ENCODE measurements around the gene SH3GLB1. TPM values are rescaled to one million over a fixed set of nuclear protein-coding genes. Genes with fewer than 3 reads are reported as not detected.

SH3GLB1 gene
- total RNA-seq, 1 experiment from 2014 or later = 42.4 TPM

DNA sequence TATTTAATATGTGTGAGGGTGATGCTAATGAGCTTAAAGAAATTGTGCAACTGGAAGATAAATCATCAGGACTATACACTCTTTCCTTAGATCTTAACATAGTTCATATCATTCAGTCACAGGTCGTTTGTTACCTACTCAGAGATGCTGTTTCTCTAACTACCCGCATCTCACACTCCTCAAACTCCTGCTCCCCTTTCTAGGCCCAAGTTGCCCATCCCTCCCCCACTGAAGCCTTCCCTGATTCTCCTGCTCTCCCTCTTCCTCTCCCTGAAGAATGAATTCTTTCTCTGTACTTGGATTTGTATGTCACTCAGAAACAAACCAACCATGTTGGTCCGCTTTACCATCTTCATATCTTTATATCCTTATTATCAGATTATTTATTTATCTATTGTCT lies 9.1 kb downstream of the SH3GLB1 start:
- H3K79me2 ChIP-seq (ENCODE audit: insufficient read depth, low read length) = peaks cover 67% of the 10 kb centered on the region
- POLR2A ChIA-PET = interaction anchor here (2.2 kb wide), 1 partner anchor 9 kb away, joined by 5 read pairs; the partner anchor contains the start of gene SH3GLB1
- intact Hi-C loops (cut with micrococcal nuclease) = no loop called here

More for the DNA sequence above, 9.1 kb downstream of the SH3GLB1 start:
- ATAC-seq = no peak
- no peak overlapping the region for H3K4me2 ChIP-seq (ENCODE audit: low read length)
- H3K9me2 ChIP-seq (ENCODE audit: insufficient read depth) = no peaks in the 10 kb centered on the region
- H2AFZ ChIP-seq (ENCODE audit: low read depth, low read length, poor library complexity, severe bottlenecking) = no peak overlapping the region
- no peak overlapping the region for H3K9ac ChIP-seq (ENCODE audit: low read length)
- no peak for DNase-seq (ENCODE audit: low read depth, low spot score)
- ChIA-PET CTCF (interaction anchor here (3.8 to 5.4 kb wide), 2 partner anchors 9 to 28 kb away, joined by 10 to 45 read pairs; partner anchors contain the start of gene SH3GLB1), RAD21 (ENCODE audit: low non-redundant PET in 1 of 2, low total read pairs in 2 of 2, uncharacterized antibody in 2 of 2, unreplicated experiment in 2 of 2) (no interaction called here)
- H3K27ac ChIP-seq (ENCODE audit: low read depth, low read length) = no peak overlapping the region
- no peaks in the 10 kb centered on the region for H3K27me3 ChIP-seq (ENCODE audit: insufficient read depth, low read length)
- H3K9me3 ChIP-seq (ENCODE audit: control insufficient read depth in 1 of 2, insufficient read depth in 1 of 2, low read depth in 1 of 2, low read length in 2 of 2) = no peaks in the 10 kb centered on the region
- TF ChIP-seq SIN3A (IDR thresholded peaks at IDR 0.05; ENCODE audit: low read depth) (no peak), REST (IDR thresholded peaks at IDR 0.05; ENCODE audit: low read depth) (no peak), SRF (IDR thresholded peaks at IDR 0.05; ENCODE audit: low read depth) (no peak), POLR2AphosphoS5 (IDR thresholded peaks at IDR 0.05; ENCODE audit: low read depth, low read length) (no peak), POLR2A (IDR thresholded peaks at IDR 0.05; ENCODE audit: borderline replicate concordance, extremely low read depth, insufficient read depth, insufficient read length) (no peak), EZH2phosphoT487 (IDR thresholded peaks at IDR 0.05; ENCODE audit: borderline replicate concordance) (no peak), FOSL1 (IDR thresholded peaks at IDR 0.05; ENCODE audit: low read depth) (no peak), YY1 (IDR thresholded peaks at IDR 0.05; ENCODE audit: extremely low read depth, insufficient replicate concordance, low read depth, low read length) (no peak), RAD21 (IDR thresholded peaks at IDR 0.05; ENCODE audit: low read depth) (no peak), CTCF (IDR thresholded peaks at IDR 0.05 in 2 of 3, conservative IDR thresholded peaks at IDR 0.05 in 1 of 3; ENCODE audit: borderline replicate concordance in 1 of 3, insufficient read depth in 1 of 3, low read depth in 2 of 3, low read length in 2 of 3) (no peak), EZH2 (IDR thresholded peaks at IDR 0.05) (no peak), ZNF274 (IDR thresholded peaks at IDR 0.05; ENCODE audit: low read depth, low read length) (no peak), ZFX (IDR thresholded peaks at IDR 0.05) (no peak), CEBPB (IDR thresholded peaks at IDR 0.05; ENCODE audit: low read depth) (no peak), TCF7L2 (IDR thresholded peaks at IDR 0.05; ENCODE audit: borderline replicate concordance, extremely low read depth, insufficient read depth, insufficient read length) (no peak), MAX (IDR thresholded peaks at IDR 0.05) (no peak)
- TF ChIP-seq, protein P1, sequence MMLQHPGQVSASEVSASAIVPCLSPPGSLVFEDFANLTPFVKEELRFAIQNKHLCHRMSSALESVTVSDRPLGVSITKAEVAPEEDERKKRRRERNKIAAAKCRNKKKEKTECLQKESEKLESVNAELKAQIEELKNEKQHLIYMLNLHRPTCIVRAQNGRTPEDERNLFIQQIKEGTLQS (IDR thresholded peaks at IDR 0.05) = no peak
- BruUV-seq (replicated peaks) = no TSS peak
- no peaks in the 10 kb centered on the region for H3K4me1 ChIP-seq (ENCODE audit: control insufficient read depth in 1 of 2, insufficient read depth in 2 of 2, low read length in 2 of 2)
- no peaks in the 10 kb centered on the region for H3K36me3 ChIP-seq (ENCODE audit: control insufficient read depth in 1 of 2, insufficient read depth in 2 of 2, low read length in 2 of 2)
- no peaks in the 10 kb centered on the region for H4K20me1 ChIP-seq (ENCODE audit: insufficient read depth)
- no peak overlapping the region for H3K4me3 ChIP-seq (replicated peaks in 1 of 2; ENCODE audit: low read depth in 1 of 2, low read length in 2 of 2)
